ENCODE results near the gene GAA.

Gene GAA

DNA sequence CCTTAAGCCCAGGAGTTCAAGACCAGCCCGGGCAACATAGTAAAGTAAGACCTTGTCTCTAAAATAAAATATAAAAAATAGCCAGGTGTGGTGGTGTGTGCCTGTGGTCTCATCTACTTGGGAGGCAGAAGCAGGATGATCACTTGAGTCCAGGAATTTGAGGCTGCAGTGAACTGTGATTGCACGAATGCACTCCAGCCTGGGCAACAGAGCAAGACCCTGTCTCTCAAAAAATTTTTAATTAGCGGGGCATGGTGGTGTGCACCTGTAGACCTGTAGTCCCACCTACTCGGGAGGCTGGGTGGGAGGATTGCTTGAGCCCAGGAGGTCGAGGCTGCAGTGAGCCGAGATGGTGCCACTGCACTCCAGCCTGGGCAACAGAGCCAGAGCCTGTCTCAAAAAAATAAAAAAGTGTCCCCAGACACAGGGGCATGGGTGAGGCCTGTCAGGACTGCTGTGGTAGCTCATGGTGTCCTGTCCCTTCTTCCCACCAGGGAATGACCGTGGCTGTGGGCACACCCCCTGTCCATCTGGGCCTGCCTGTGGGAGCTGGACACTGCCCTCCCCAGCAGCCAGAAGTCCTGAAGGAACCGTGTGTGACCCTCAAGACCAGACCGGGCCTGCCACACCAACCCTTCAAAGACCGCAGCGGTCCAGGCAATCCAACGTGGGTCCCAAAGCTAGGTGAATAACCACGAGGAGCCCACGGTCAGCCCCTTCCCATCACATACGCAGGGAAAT is 30.8 kb upstream of the GAA start:
- no peak for DNase-seq (ENCODE audit: low read depth)
- TF ChIP-seq, protein P1, sequence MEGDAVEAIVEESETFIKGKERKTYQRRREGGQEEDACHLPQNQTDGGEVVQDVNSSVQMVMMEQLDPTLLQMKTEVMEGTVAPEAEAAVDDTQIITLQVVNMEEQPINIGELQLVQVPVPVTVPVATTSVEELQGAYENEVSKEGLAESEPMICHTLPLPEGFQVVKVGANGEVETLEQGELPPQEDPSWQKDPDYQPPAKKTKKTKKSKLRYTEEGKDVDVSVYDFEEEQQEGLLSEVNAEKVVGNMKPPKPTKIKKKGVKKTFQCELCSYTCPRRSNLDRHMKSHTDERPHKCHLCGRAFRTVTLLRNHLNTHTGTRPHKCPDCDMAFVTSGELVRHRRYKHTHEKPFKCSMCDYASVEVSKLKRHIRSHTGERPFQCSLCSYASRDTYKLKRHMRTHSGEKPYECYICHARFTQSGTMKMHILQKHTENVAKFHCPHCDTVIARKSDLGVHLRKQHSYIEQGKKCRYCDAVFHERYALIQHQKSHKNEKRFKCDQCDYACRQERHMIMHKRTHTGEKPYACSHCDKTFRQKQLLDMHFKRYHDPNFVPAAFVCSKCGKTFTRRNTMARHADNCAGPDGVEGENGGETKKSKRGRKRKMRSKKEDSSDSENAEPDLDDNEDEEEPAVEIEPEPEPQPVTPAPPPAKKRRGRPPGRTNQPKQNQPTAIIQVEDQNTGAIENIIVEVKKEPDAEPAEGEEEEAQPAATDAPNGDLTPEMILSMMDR (IDR thresholded peaks at IDR 0.05; ENCODE audit: control insufficient read depth, extremely low read depth, insufficient read depth) = no peak
- no peak overlapping the region for H3K4me3 ChIP-seq (ENCODE audit: low read depth, low read length)

GRCh38 chr17:80071116-80071841 is 30.1 kb upstream of the GAA start:
- DNase-seq (ENCODE audit: low read depth) = no peak
- no peak overlapping the region for H3K4me3 ChIP-seq (ENCODE audit: low read depth, low read length)
- TF ChIP-seq, protein P1 (IDR thresholded peaks at IDR 0.05; ENCODE audit: control insufficient read depth, extremely low read depth, insufficient read depth) = no peak

GRCh38 chr17:80072410-80072809 is 29.0 kb upstream of the GAA start:
- no peak for DNase-seq (ENCODE audit: low read depth)
- TF ChIP-seq, protein P1 (IDR thresholded peaks at IDR 0.05; ENCODE audit: control insufficient read depth, extremely low read depth, insufficient read depth) = no peak
- no peak overlapping the region for H3K4me3 ChIP-seq (ENCODE audit: low read depth, low read length)

DNA sequence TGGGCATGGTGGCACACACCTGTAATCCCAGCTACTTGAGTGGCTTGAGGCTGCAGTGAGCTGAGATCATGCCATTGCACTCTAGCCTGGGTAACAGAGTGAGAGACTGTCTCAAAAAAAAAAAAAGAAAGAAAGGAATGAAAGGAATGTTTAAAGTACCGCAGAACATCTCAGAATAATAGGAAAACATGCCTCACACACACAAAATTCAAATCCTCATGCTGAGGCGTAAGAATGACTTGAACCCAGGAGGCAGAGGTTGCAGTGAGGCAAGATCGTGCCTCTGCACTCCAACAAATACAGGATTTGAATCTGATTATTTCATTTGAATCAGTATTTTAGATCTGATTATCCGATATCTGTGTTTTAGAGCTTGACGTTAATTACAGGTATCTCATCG is 21.3 kb upstream of the GAA start:
- TF ChIP-seq, protein P1 (IDR thresholded peaks at IDR 0.05; ENCODE audit: control insufficient read depth, extremely low read depth, insufficient read depth) = no peak
- DNase-seq (ENCODE audit: low read depth) = no peak
- no peak overlapping the region for H3K4me3 ChIP-seq (ENCODE audit: low read depth, low read length)

- DNase-seq (ENCODE audit: low read depth) = no peak
- no peak overlapping the region for H3K4me3 ChIP-seq (ENCODE audit: low read depth, low read length)
- TF ChIP-seq, protein P1 (IDR thresholded peaks at IDR 0.05; ENCODE audit: control insufficient read depth, extremely low read depth, insufficient read depth) = no peak
Measured at GRCh38 chr17:80081596-80081995, 19.8 kb upstream of the GAA start.

DNA sequence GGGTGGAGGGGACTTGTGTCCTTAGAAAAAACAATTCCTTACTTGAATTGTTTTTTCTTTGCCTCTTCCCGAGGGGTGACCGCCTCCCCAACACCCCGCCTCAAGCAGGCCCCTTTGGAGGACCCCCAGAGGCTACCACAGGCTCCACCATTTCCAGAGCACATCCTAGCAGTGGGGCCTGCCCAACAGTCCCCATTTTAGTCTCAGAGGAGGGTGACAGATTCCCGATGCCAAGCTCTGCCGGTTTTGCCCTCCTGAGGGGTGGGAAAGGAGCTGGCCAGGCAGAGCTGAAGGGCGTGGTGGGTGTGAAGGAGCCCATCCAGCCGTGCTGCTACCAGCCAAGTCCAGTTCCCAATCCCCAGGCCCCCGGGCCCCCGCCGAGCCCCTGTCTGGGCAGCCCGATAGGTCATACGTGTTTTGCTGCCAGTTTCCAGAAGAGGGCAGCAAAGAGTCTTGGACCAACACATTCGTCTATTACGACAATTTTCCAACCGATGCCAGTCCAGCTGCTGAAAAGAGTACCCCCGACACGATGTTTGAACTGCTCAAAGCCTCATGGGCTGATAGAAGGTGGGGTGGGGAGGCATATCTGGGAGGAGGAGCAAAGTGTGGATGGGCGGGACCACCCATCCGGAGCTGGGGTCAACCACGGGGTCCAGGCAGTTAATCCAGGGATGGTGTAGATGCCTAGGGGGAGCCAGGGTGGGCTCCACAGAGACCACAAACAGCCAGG is 18.8 kb upstream of the GAA start:
- no peak for DNase-seq (ENCODE audit: low read depth)
- H3K4me3 ChIP-seq (ENCODE audit: low read depth, low read length) = peak overlapping the region; percentile 5; the same call in 1 of the 2 replicates

More for the DNA sequence above, 18.8 kb upstream of the GAA start:
- TF ChIP-seq, protein P1 (IDR thresholded peaks at IDR 0.05; ENCODE audit: control insufficient read depth, extremely low read depth, insufficient read depth) = peak; percentile 78

Measured in LNCaP clone FGC (cell line).